Neural cell (in vitro differentiated cells): ENCODE results near the gene POLR1B. TPM values are rescaled to one million over a fixed set of nuclear protein-coding genes. Genes with fewer than 3 reads are reported as not detected.

ENCODE experiments used
- H2AFZ ChIP-seq: fragments of 200-600, 300-800 bp; sonication (generic), shearing (Covaris generic); 2 replicates; pipeline ENCODE4 v1.6.0; 2014; ENCODE audit warnings: low read depth, mild to moderate bottlenecking, antibody characterized with exemption, low read length, moderate library complexity
- H3F3A ChIP-seq: fragments of 200-600 bp; shearing (Covaris generic); 2 replicates; pipeline ENCODE4 v1.6.1; 2016; ENCODE audit warnings: mild to moderate bottlenecking, moderate library complexity, mixed read lengths, antibody characterized with exemption, low read length; ENCODE audit not compliant: insufficient read depth, poor library complexity, severe bottlenecking
- H3K27ac ChIP-seq: fragments of 200-600, 300-800 bp; sonication (generic), shearing (Covaris generic); 2 replicates; pipeline ENCODE4 v1.5.1; 2014; ENCODE audit warnings: mild to moderate bottlenecking, low read length, moderate library complexity
- H3K27me3 ChIP-seq: fragments of 300-800, 200-600 bp; sonication (generic), shearing (Covaris generic); 2 replicates; pipeline ENCODE4 v1.6.0; 2014; ENCODE audit warnings: mild to moderate bottlenecking, low read depth, low read length, moderate library complexity; ENCODE audit not compliant: insufficient read depth
- H3K36me3 ChIP-seq: fragments of 300-800, 200-600 bp; sonication (generic), shearing (Covaris generic); 2 replicates; pipeline ENCODE4 v1.5.1; 2014; ENCODE audit warnings: mild to moderate bottlenecking, antibody characterized with exemption, low read length, moderate library complexity; ENCODE audit not compliant: insufficient read depth
- H3K4me2 ChIP-seq: fragments of 300-800, 200-600 bp; sonication (generic), shearing (Covaris generic); 2 replicates; pipeline ENCODE4 v1.6.0; 2014; ENCODE audit warnings: mild to moderate bottlenecking, low read length
- H3K4me3 ChIP-seq: fragments of 300-800, 200-600 bp; sonication (generic), shearing (Covaris generic); 2 replicates; pipeline ENCODE4 v1.5.1; 2014; ENCODE audit warnings: mild to moderate bottlenecking, low read length, moderate library complexity
- H3K79me2 ChIP-seq: fragments of 200-600 bp; shearing (Covaris generic); replicated peaks from 2 replicates; pipeline ENCODE4 v1.6.0; 2014; ENCODE audit warnings: mild to moderate bottlenecking, low read length, moderate library complexity; ENCODE audit not compliant: insufficient read depth
- H3K9ac ChIP-seq: fragments of 300-800, 200-600 bp; sonication (generic), shearing (Covaris generic); 2 replicates; pipeline ENCODE4 v1.6.1; 2016; ENCODE audit warnings: mild to moderate bottlenecking, low read length, mixed read lengths
- H3K9me2 ChIP-seq: fragments of 200-600 bp; shearing (Covaris generic); 2 replicates; pipeline ENCODE4 v1.6.1; 2016; ENCODE audit warnings: mild to moderate bottlenecking, low read length, mixed read lengths; ENCODE audit not compliant: insufficient read depth
- H3K9me3 ChIP-seq: fragments of 200-600, 300-800 bp; sonication (generic), shearing (Covaris generic); 2 replicates; pipeline ENCODE4 v1.6.1; 2016; ENCODE audit warnings: mild to moderate bottlenecking, mixed run types, low read length, moderate library complexity, mixed read lengths
- H4K20me1 ChIP-seq: fragments of 200-600 bp; shearing (Covaris generic); 2 replicates; pipeline ENCODE4 v1.6.1; 2016; ENCODE audit warnings: mild to moderate bottlenecking, mixed run types; ENCODE audit not compliant: insufficient read depth
- CTCF ChIP-seq: fragments of 450-650 bp; IDR thresholded peaks from 2 replicates; pipeline ENCODE4 v1.5.1; 2014; ENCODE audit warnings: antibody characterized with exemption, mild to moderate bottlenecking, moderate library complexity; ENCODE audit not compliant: poor library complexity, severe bottlenecking
- EP300 ChIP-seq: fragments of 450-650 bp; conservative IDR thresholded peaks from 2 replicates; pipeline ENCODE4 v1.6.1; 2014; ENCODE audit warnings: antibody characterized with exemption, mild to moderate bottlenecking, moderate library complexity; ENCODE audit not compliant: poor library complexity, severe bottlenecking
- EZH2 ChIP-seq: fragments of 200-600, 300-800 bp; shearing (Covaris generic), sonication (generic); IDR thresholded peaks from 2 replicates; pipeline ENCODE4 v1.6.1; 2014; ENCODE audit warnings: antibody characterized with exemption, low read length, borderline replicate concordance, mild to moderate bottlenecking; ENCODE audit not compliant: insufficient read depth, poor library complexity, severe bottlenecking
- MXI1 ChIP-seq: fragments of 450-650 bp; conservative IDR thresholded peaks from 2 replicates; pipeline ENCODE4 v1.6.1; 2014; ENCODE audit warnings: antibody characterized with exemption, mild to moderate bottlenecking; ENCODE audit not compliant: poor library complexity, severe bottlenecking
- POLR2AphosphoS5 ChIP-seq: IDR thresholded peaks from 2 replicates; pipeline ENCODE4 v1.6.1; 2012
- RAD21 ChIP-seq: fragments of 450-650 bp; conservative IDR thresholded peaks from 2 replicates; pipeline ENCODE4 v1.6.1; 2014; ENCODE audit warnings: antibody characterized with exemption, mild to moderate bottlenecking, moderate library complexity
- REST ChIP-seq: IDR thresholded peaks from 2 replicates; pipeline ENCODE4 v1.6.1; 2012; ENCODE audit warnings: borderline replicate concordance
- SMC3 ChIP-seq: fragments of 450-650 bp; conservative IDR thresholded peaks from 2 replicates; pipeline ENCODE4 v1.6.1; 2014; ENCODE audit warnings: antibody characterized with exemption, mild to moderate bottlenecking, moderate library complexity; ENCODE audit not compliant: poor library complexity
- TAF1 ChIP-seq: IDR thresholded peaks from 2 replicates; pipeline ENCODE4 v1.6.1; 2012; ENCODE audit warnings: low read depth
- polyA plus RNA-seq: library from polyadenylated mRNA; depleted of rRNA; stranded (reverse); fragments of >200 nt; gene quantifications from 2 replicates; pipeline ENCODE4 v1.2.3, GENCODE V29; 2014

POLR1B gene
- polyA plus RNA-seq, 1 donor from 2014 or later: 9.8 TPM

GRCh38 chr2:112493048-112493447 is 49.2 kb upstream of the POLR1B start:
- Histone ChIP-seq H3K4me3 (no peak overlapping the region), H3K27ac (no peak overlapping the region), H3K9me2 (no peaks in the 10 kb centered on the region), H3K4me2 (no peak overlapping the region), H3K79me2 (peaks cover 5% of the 10 kb centered on the region), H2AFZ (no peak overlapping the region), H4K20me1 (no peaks in the 10 kb centered on the region), H3K9ac (no peak overlapping the region), H3K36me3 (peaks cover 8% of the 10 kb centered on the region), H3F3A (no peaks in the 10 kb centered on the region), H3K27me3 (no peaks in the 10 kb centered on the region), H3K9me3 (no peaks in the 10 kb centered on the region)
- TF ChIP-seq POLR2AphosphoS5: no peak
- no peak for TF ChIP-seq TAF1
- no peak for TF ChIP-seq SMC3
- no peak for TF ChIP-seq MXI1
- no peak for TF ChIP-seq CTCF
- TF ChIP-seq RAD21: no peak
- TF ChIP-seq EP300: no peak
- TF ChIP-seq EZH2: no peak
- no peak for TF ChIP-seq REST

GRCh38 chr2:112493858-112494648 is 48.2 kb upstream of the POLR1B start:
- no peak for TF ChIP-seq EP300
- no peak for TF ChIP-seq SMC3
- no peak for TF ChIP-seq EZH2
- no peak for TF ChIP-seq POLR2AphosphoS5
- no peak for TF ChIP-seq REST
- TF ChIP-seq CTCF: no peak
- no peak for TF ChIP-seq RAD21
- TF ChIP-seq MXI1: no peak
- no peak for TF ChIP-seq TAF1
- H3F3A ChIP-seq: no peaks in the 10 kb centered on the region
- no peaks in the 10 kb centered on the region for H4K20me1 ChIP-seq
- H3K9me2 ChIP-seq: no peaks in the 10 kb centered on the region
- no peaks in the 10 kb centered on the region for H3K9me3 ChIP-seq
- H3K27ac ChIP-seq: no peak overlapping the region
- no peaks in the 10 kb centered on the region for H3K27me3 ChIP-seq
- H2AFZ ChIP-seq: no peak overlapping the region
- H3K9ac ChIP-seq: no peak overlapping the region
- H3K79me2 ChIP-seq: peaks cover 4% of the 10 kb centered on the region
- peaks cover 8% of the 10 kb centered on the region for H3K36me3 ChIP-seq
- H3K4me3 ChIP-seq: no peak overlapping the region
- no peak overlapping the region for H3K4me2 ChIP-seq
